Tibial nerve (tissue), 4 donors: Measurements from ENCODE around the gene SEMA6B.

Experiments used
- CTCF ChIP-seq, 5 experiments: fragments of 200-600 bp in 3 of 5; fragments of 450-650 bp in 2 of 5; sonication (generic) in 3 of 5; IDR thresholded peaks; one replicate each; pipeline ENCODE4 v1.5.1; 2016 to 2019; ENCODE audit warnings: antibody characterized with exemption in 5 of 5, mild to moderate bottlenecking in 3 of 5, moderate library complexity in 2 of 5
- EP300 ChIP-seq, 2 donors: sonication (generic); formaldehyde crosslinking; IDR thresholded peaks; one replicate each; pipeline ENCODE4 v1.6.1; 2017; ENCODE audit warnings: antibody characterized with exemption in 2 of 2, mild to moderate bottlenecking in 1 of 2
- POLR2A ChIP-seq, 2 donors: fragments of 450-650 bp; IDR thresholded peaks; one replicate each; pipeline ENCODE4 v1.6.1; 2017; ENCODE audit warnings: antibody characterized with exemption in 2 of 2, mild to moderate bottlenecking in 2 of 2, moderate library complexity in 2 of 2

GRCh38 chr19:4502282-4503131 lies 57.0 kb downstream of the SEMA6B start:
- no peak for TF ChIP-seq CTCF (IDR thresholded peaks at IDR 0.05)
- TF ChIP-seq EP300 (IDR thresholded peaks at IDR 0.05) = no peak
- no peak for TF ChIP-seq POLR2A (IDR thresholded peaks at IDR 0.05)
